ENCODE data around the gene DNAJC6. TPM values are rescaled to one million over a fixed set of nuclear protein-coding genes. Genes with fewer than 3 reads are reported as not detected.
A peak's percentile ranks its signal among the peaks of the same experiment; 100 is the strongest.

DNAJC6 gene
- total RNA-seq, 1 experiment from 2014 or later: 6.2 TPM

GRCh38 chr1:65422241-65423203, 113.2 kb downstream of the DNAJC6 start:
- no peak for DNase-seq

GRCh38 chr1:65423884-65424572, 114.7 kb downstream of the DNAJC6 start:
- Mint-ChIP-seq H3K9me3 (ENCODE audit: unreplicated experiment) (no peaks in the 10 kb centered on the region), H3K27me3 (ENCODE audit: insufficient read depth, unreplicated experiment) (no peaks in the 10 kb centered on the region), H3K4me3 (ENCODE audit: unreplicated experiment) (no peak overlapping the region), H3K4me1 (ENCODE audit: low read depth, unreplicated experiment) (peaks cover 27% of the 10 kb centered on the region), H3K36me3 (ENCODE audit: insufficient read depth, unreplicated experiment) (peaks cover 29% of the 10 kb centered on the region), H3K27ac (ENCODE audit: unreplicated experiment) (no peak overlapping the region)
- intact Hi-C loops (cut with micrococcal nuclease; ENCODE audit: unreplicated experiment): loop anchor here (5.0 kb wide), 2 partner anchors 43 to 362 kb away; no protein-coding TSS in a partner anchor
- no peak for TF ChIP-seq CTCF (IDR thresholded peaks at IDR 0.05; ENCODE audit: insufficient read depth in 1 of 2, low read depth in 1 of 2, low read length in 1 of 2, severe bottlenecking in 1 of 2, unreplicated experiment in 1 of 2)
- ChIA-PET CTCF (no interaction called here), POLR2A (no interaction called here)
- no TSS peak for BruUV-seq (replicated peaks)
- no peaks in the 10 kb centered on the region for H3K9me3 ChIP-seq
- no peak overlapping the region for H3K4me3 ChIP-seq (ENCODE audit: low read depth, low read length)
- no peak for DNase-seq
- no peaks in the 10 kb centered on the region; the same call in 1 of the 2 replicates for H3K36me3 ChIP-seq (ENCODE audit: control insufficient read depth, insufficient read depth, low read length)
- no peaks in the 10 kb centered on the region for H3K27me3 ChIP-seq (replicated peaks; ENCODE audit: control insufficient read depth, insufficient read depth, low read length)
- peaks cover 10% of the 10 kb centered on the region for H3K4me1 ChIP-seq

More at GRCh38 chr1:65422241-65423203, 113.2 kb downstream of the DNAJC6 start:
- peaks cover 25% of the 10 kb centered on the region for H3K4me1 ChIP-seq
- peaks cover 29% of the 10 kb centered on the region for H3K36me3 Mint-ChIP-seq (ENCODE audit: insufficient read depth, unreplicated experiment)
- no peaks in the 10 kb centered on the region for H3K9me3 ChIP-seq
- H3K4me3 ChIP-seq (ENCODE audit: low read depth, low read length): peak overlapping the region; percentile 86; the same call in 1 of the 2 replicates
- H3K27ac Mint-ChIP-seq (ENCODE audit: unreplicated experiment): no peak overlapping the region
- H3K9me3 Mint-ChIP-seq (ENCODE audit: unreplicated experiment): no peaks in the 10 kb centered on the region
- H3K36me3 ChIP-seq (ENCODE audit: control insufficient read depth, insufficient read depth, low read length): no peaks in the 10 kb centered on the region; the same call in 1 of the 2 replicates
- no peak for TF ChIP-seq CTCF (IDR thresholded peaks at IDR 0.05; ENCODE audit: insufficient read depth in 1 of 2, low read depth in 1 of 2, low read length in 1 of 2, severe bottlenecking in 1 of 2, unreplicated experiment in 1 of 2)
- H3K27me3 Mint-ChIP-seq (ENCODE audit: insufficient read depth, unreplicated experiment): no peaks in the 10 kb centered on the region
- BruUV-seq (replicated peaks): no TSS peak
- no peak overlapping the region for H3K4me3 Mint-ChIP-seq (ENCODE audit: unreplicated experiment)
- POLR2A ChIA-PET: no interaction called here
- CTCF ChIA-PET: no interaction called here
- peaks cover 37% of the 10 kb centered on the region for H3K4me1 Mint-ChIP-seq (ENCODE audit: low read depth, unreplicated experiment)
- H3K27me3 ChIP-seq (replicated peaks; ENCODE audit: control insufficient read depth, insufficient read depth, low read length): no peaks in the 10 kb centered on the region
- intact Hi-C loops (cut with micrococcal nuclease; ENCODE audit: unreplicated experiment): loop anchor here (5.0 kb wide), 2 partner anchors 45 to 360 kb away; no protein-coding TSS in a partner anchor

- ChIA-PET POLR2A (no interaction called here), CTCF (no interaction called here)
- DNase-seq: no peak
- H3K27me3 ChIP-seq (replicated peaks; ENCODE audit: control insufficient read depth, insufficient read depth, low read length): no peaks in the 10 kb centered on the region
- Mint-ChIP-seq H3K9me3 (ENCODE audit: unreplicated experiment) (no peaks in the 10 kb centered on the region), H3K4me3 (ENCODE audit: unreplicated experiment) (no peak overlapping the region), H3K27me3 (ENCODE audit: insufficient read depth, unreplicated experiment) (no peaks in the 10 kb centered on the region), H3K4me1 (ENCODE audit: low read depth, unreplicated experiment) (peaks cover 25% of the 10 kb centered on the region), H3K36me3 (ENCODE audit: insufficient read depth, unreplicated experiment) (peaks cover 28% of the 10 kb centered on the region), H3K27ac (ENCODE audit: unreplicated experiment) (no peak overlapping the region)
- H3K4me3 ChIP-seq (ENCODE audit: low read depth, low read length): no peak overlapping the region
- TF ChIP-seq CTCF (IDR thresholded peaks at IDR 0.05; ENCODE audit: insufficient read depth in 1 of 2, low read depth in 1 of 2, low read length in 1 of 2, severe bottlenecking in 1 of 2, unreplicated experiment in 1 of 2): no peak
- no TSS peak for BruUV-seq (replicated peaks)
- H3K36me3 ChIP-seq (ENCODE audit: control insufficient read depth, insufficient read depth, low read length): no peaks in the 10 kb centered on the region; the same call in 1 of the 2 replicates
- intact Hi-C loops (cut with micrococcal nuclease; ENCODE audit: unreplicated experiment): loop anchor here (5.0 kb wide), 2 partner anchors 43 to 362 kb away; no protein-coding TSS in a partner anchor
- H3K9me3 ChIP-seq: no peaks in the 10 kb centered on the region
- peaks cover 6% of the 10 kb centered on the region; the same call in 1 of the 2 replicates for H3K4me1 ChIP-seq
These were observed 115.2 kb downstream of the DNAJC6 start for GRCh38 chr1:65424573-65424889.

All from Caco-2 (cell line).